Neuronal stem cell (in vitro differentiated cells): ENCODE measurements around the gene OMD.

Experiments
- DNase-seq: peaks from one replicate; pipeline ENCODE4 v3.0.0-alpha.2; 2013; ENCODE audit warnings: low spot score
- H2AFZ ChIP-seq: one replicate; pipeline ENCODE4 v1.6.1; 2013; ENCODE audit warnings: mild to moderate bottlenecking, low read length, inconsistent platforms
- H2AK5ac ChIP-seq: 2 replicates; pipeline ENCODE4 v1.6.1; 2013; ENCODE audit warnings: low read depth, mild to moderate bottlenecking, inconsistent platforms, low read length, moderate library complexity, mixed read lengths
- H2BK120ac ChIP-seq: 2 replicates; pipeline ENCODE4 v1.6.1; 2013; ENCODE audit warnings: low read depth, mild to moderate bottlenecking, inconsistent platforms, low read length, moderate library complexity, mixed read lengths
- H2BK12ac ChIP-seq: one replicate; pipeline ENCODE4 v1.6.1; 2013; ENCODE audit warnings: low read length, inconsistent platforms
- H2BK15ac ChIP-seq: 2 replicates; pipeline ENCODE4 v1.6.1; 2013; ENCODE audit warnings: mild to moderate bottlenecking, low read length, inconsistent platforms, mixed read lengths
- H2BK5ac ChIP-seq: one replicate; pipeline ENCODE4 v1.6.1; 2013; ENCODE audit warnings: inconsistent platforms, mild to moderate bottlenecking, low read length, moderate library complexity
- H3K14ac ChIP-seq: one replicate; pipeline ENCODE4 v1.6.1; 2013; ENCODE audit warnings: low read length, inconsistent platforms
- H3K18ac ChIP-seq: 2 replicates; pipeline ENCODE4 v1.6.1; 2013; ENCODE audit warnings: low read length, inconsistent platforms
- H3K23ac ChIP-seq: 2 replicates; pipeline ENCODE4 v1.6.1; 2013; ENCODE audit warnings: low read depth, mild to moderate bottlenecking, mixed read lengths, low read length, inconsistent platforms; ENCODE audit not compliant: poor library complexity
- H3K27ac ChIP-seq: replicated peaks from 3 replicates; pipeline ENCODE4 v1.5.1; 2013; ENCODE audit warnings: low read length, inconsistent platforms
- H3K27me3 ChIP-seq, 3 experiments: 2 replicates each; pipeline ENCODE4 v1.6.1; 2013; ENCODE audit warnings: low read length in 3 of 3, mild to moderate bottlenecking in 2 of 3, inconsistent platforms in 1 of 3, low read depth in 1 of 3, mixed read lengths in 1 of 3, moderate library complexity in 1 of 3; ENCODE audit not compliant: control insufficient read depth in 3 of 3, insufficient read depth in 3 of 3
- H3K36me3 ChIP-seq, 2 donors: replicated peaks in 1 of 2; 2 replicates each; pipeline ENCODE4 v1.6.1; 2013; ENCODE audit warnings: low read length in 2 of 2; ENCODE audit not compliant: control insufficient read depth in 2 of 2, insufficient read depth in 2 of 2
- H3K4ac ChIP-seq: 2 replicates; pipeline ENCODE4 v1.6.1; 2013; ENCODE audit warnings: inconsistent platforms, mild to moderate bottlenecking, low read length, moderate library complexity
- H3K4me1 ChIP-seq, 2 donors: 1 replicate in 1 of 2; 2 replicates in 1 of 2; pipeline ENCODE4 v1.6.1; 2013; ENCODE audit warnings: low read length in 2 of 2, low read depth in 1 of 2; ENCODE audit not compliant: control insufficient read depth in 2 of 2, insufficient read depth in 1 of 2
- H3K4me2 ChIP-seq: one replicate; pipeline ENCODE4 v1.6.1; 2013; ENCODE audit warnings: mild to moderate bottlenecking, low read length, inconsistent platforms; ENCODE audit not compliant: insufficient read depth, poor library complexity, severe bottlenecking
- H3K4me3 ChIP-seq, 2 donors: 2 replicates each; pipeline ENCODE4 v1.5.1; 2013; ENCODE audit warnings: low read length in 2 of 2, mild to moderate bottlenecking in 2 of 2, inconsistent platforms in 1 of 2, moderate library complexity in 1 of 2
- H3K79me1 ChIP-seq: one replicate; pipeline ENCODE4 v1.6.1; 2013; ENCODE audit warnings: low read depth, mild to moderate bottlenecking, inconsistent platforms, low read length, moderate library complexity
- H3K9ac ChIP-seq: one replicate; pipeline ENCODE4 v1.6.1; 2013; ENCODE audit warnings: mild to moderate bottlenecking, low read depth, low read length, inconsistent platforms; ENCODE audit not compliant: poor library complexity
- H3K9me3 ChIP-seq, 2 donors: replicated peaks in 1 of 2; 2 replicates each; pipeline versions ENCODE3 to v1.6.1; 2013; ENCODE audit warnings: low read length in 2 of 2, mild to moderate bottlenecking in 2 of 2, inconsistent platforms in 1 of 2, low read depth in 1 of 2, mixed read lengths in 1 of 2, moderate library complexity in 1 of 2; ENCODE audit not compliant: control insufficient read depth in 2 of 2, insufficient read depth in 1 of 2
- H4K8ac ChIP-seq: one replicate; pipeline ENCODE4 v1.6.1; 2013; ENCODE audit warnings: low read depth, mild to moderate bottlenecking, inconsistent platforms, low read length, moderate library complexity
- H4K91ac ChIP-seq: one replicate; pipeline ENCODE4 v1.6.1; 2013; ENCODE audit warnings: low read length, low read depth, mild to moderate bottlenecking, inconsistent platforms; ENCODE audit not compliant: poor library complexity
- WGBS, 2 donors: extraction: QIAGEN DNeasy Blood & Tissue Kit; methylation state at CpG; one replicate each; pipeline ENCODE4 v1.1.7; 2013; ENCODE audit warnings: missing lambda C conversion rate in 2 of 2, mixed read lengths in 1 of 2; ENCODE audit not compliant: insufficient read length in 2 of 2, insufficient replicate concordance in 1 of 2; ENCODE audit errors: extremely low coverage in 2 of 2; 5-methylcytosine and 5-hydroxymethylcytosine counted together

Gene OMD

DNA sequence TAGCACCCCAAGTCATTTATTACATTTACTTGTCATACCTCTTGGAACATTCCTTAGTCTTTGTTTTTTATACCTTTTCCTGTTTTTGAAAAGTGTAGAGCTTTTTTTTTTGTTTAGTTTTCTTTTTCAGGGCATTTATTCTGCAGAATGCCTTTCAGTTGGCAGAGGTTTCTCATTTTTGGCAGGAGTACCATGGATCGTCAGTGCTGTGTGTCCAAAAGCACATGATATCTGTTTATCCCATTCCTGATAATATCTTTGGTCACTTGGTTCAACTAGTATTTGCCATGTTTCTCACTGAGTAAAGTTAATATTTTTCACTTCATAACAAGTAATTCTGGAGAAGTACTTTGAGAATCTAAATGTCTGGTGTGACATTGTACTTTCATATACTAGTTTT is 30.6 kb downstream of the OMD start:
- no peak overlapping the region for H3K4me3 ChIP-seq

DNA sequence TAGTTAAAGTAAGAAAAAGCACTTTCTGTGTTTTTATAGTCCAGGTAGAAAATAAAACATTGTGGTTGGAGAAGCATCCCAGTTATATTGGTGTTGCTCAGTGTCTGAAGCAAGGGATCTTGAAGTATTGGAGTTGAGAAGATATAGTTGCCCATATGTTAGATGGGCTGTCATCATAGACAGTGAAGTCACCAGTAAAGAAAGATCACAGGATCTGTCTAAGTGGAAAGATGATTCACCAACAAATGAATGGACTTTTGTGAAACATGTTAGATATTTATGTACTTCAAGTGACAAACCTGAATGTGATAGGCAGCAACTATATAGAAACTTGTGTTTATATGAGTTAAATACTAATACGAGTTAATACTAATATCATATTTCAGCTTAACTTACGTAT is 31.6 kb downstream of the OMD start:
- H2AK5ac ChIP-seq, result no peak overlapping the region
- WGBS, 2 donors, result no CpG with 5 or more reads among the region's 2 CpGs
- no peak overlapping the region for H3K4ac ChIP-seq
- H3K4me3 ChIP-seq, result no peak overlapping the region
- no peaks in the 10 kb centered on the region for H3K79me1 ChIP-seq
- no peak overlapping the region for H3K27ac ChIP-seq
- H3K23ac ChIP-seq, result no peak overlapping the region
- no peaks in the 10 kb centered on the region for H3K27me3 ChIP-seq
- no peak overlapping the region for H3K9ac ChIP-seq
- no peak overlapping the region for H3K4me2 ChIP-seq
- H3K18ac ChIP-seq, result no peak overlapping the region
- H4K8ac ChIP-seq, result no peak overlapping the region
- no peak overlapping the region for H4K91ac ChIP-seq
- no peaks in the 10 kb centered on the region for H3K4me1 ChIP-seq
- H3K14ac ChIP-seq, result no peak overlapping the region
- no peak overlapping the region for H2BK12ac ChIP-seq
- no peak for DNase-seq
- no peaks in the 10 kb centered on the region for H3K36me3 ChIP-seq
- H3K9me3 ChIP-seq, result no peaks in the 10 kb centered on the region
- H2AFZ ChIP-seq, result no peak overlapping the region
- H2BK5ac ChIP-seq, result no peak overlapping the region
- no peak overlapping the region for H2BK15ac ChIP-seq
- H2BK120ac ChIP-seq, result no peak overlapping the region

More for the DNA sequence above, 30.6 kb downstream of the OMD start:
- Histone ChIP-seq H3K9me3 (peaks cover 0 to 2% of the 10 kb centered on the region in 2 donors), H4K91ac (no peak overlapping the region), H3K14ac (no peak overlapping the region), H3K27ac (no peak overlapping the region), H3K27me3 (no peaks in the 10 kb centered on the region), H2BK12ac (no peak overlapping the region), H3K4me2 (no peak overlapping the region), H3K4ac (no peak overlapping the region), H2BK120ac (no peak overlapping the region), H3K23ac (no peak overlapping the region), H3K18ac (no peak overlapping the region), H2AFZ (no peak overlapping the region), H3K9ac (no peak overlapping the region), H3K36me3 (no peaks in the 10 kb centered on the region), H2BK5ac (no peak overlapping the region), H2BK15ac (no peak overlapping the region), H3K79me1 (no peaks in the 10 kb centered on the region), H4K8ac (no peak overlapping the region), H2AK5ac (no peak overlapping the region), H3K4me1 (no peaks in the 10 kb centered on the region)
- WGBS, 2 donors, result no CpG with 5 or more reads among the region's 1 CpG
- DNase-seq, result no peak

DNA sequence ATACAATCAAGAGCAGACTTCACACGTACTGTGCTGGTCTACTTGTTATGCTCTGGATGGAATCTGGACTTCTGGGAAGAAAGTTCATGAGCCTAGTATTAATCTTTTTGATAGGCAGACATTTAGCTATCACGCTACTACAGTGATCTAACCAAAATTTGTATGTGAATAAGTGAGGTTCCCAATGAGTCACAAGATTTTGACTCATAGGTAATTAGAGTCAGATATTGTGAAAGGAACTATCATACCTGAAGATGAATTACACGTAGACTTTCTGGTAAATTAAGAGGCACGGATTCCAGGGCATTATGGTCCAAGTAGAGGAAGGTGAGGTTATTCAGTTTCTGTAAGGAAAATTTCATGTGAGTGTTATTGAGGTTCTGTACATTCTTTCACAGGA is 38.3 kb downstream of the OMD start:
- Histone ChIP-seq H3K36me3 (no peaks in the 10 kb centered on the region), H3K14ac (no peak overlapping the region), H2BK15ac (no peak overlapping the region), H3K27ac (no peak overlapping the region), H3K4me1 (no peaks in the 10 kb centered on the region), H2BK12ac (no peak overlapping the region), H2AK5ac (no peak overlapping the region), H3K23ac (no peak overlapping the region), H3K9me3 (no peaks in the 10 kb centered on the region), H3K4me2 (no peak overlapping the region), H2BK5ac (no peak overlapping the region), H4K91ac (no peak overlapping the region), H3K27me3 (no peaks in the 10 kb centered on the region), H3K79me1 (no peaks in the 10 kb centered on the region), H2BK120ac (no peak overlapping the region), H3K18ac (no peak overlapping the region), H3K4ac (no peak overlapping the region), H2AFZ (no peak overlapping the region), H3K9ac (no peak overlapping the region), H3K4me3 (no peak overlapping the region), H4K8ac (no peak overlapping the region)
- no CpG with 5 or more reads among the region's 4 CpGs for WGBS, 2 donors
- no peak for DNase-seq

GRCh38 chr9:92385477-92385876 is 38.8 kb downstream of the OMD start:
- no peak overlapping the region for H4K91ac ChIP-seq
- H3K23ac ChIP-seq, result no peak overlapping the region
- DNase-seq, result no peak
- no CpG with 5 or more reads among the region's 6 CpGs for WGBS, 2 donors
- H3K18ac ChIP-seq, result no peak overlapping the region
- H3K14ac ChIP-seq, result no peak overlapping the region
- H2AK5ac ChIP-seq, result no peak overlapping the region
- H3K27ac ChIP-seq, result no peak overlapping the region
- H3K79me1 ChIP-seq, result no peaks in the 10 kb centered on the region
- no peak overlapping the region for H4K8ac ChIP-seq
- H3K9me3 ChIP-seq, result no peaks in the 10 kb centered on the region
- H3K36me3 ChIP-seq, result no peaks in the 10 kb centered on the region
- H2AFZ ChIP-seq, result no peak overlapping the region
- no peaks in the 10 kb centered on the region for H3K4me1 ChIP-seq
- H2BK120ac ChIP-seq, result no peak overlapping the region
- H3K4me3 ChIP-seq, result no peak overlapping the region
- H3K9ac ChIP-seq, result no peak overlapping the region
- H3K4me2 ChIP-seq, result no peak overlapping the region
- no peak overlapping the region for H2BK12ac ChIP-seq
- no peak overlapping the region for H2BK15ac ChIP-seq
- no peak overlapping the region for H3K4ac ChIP-seq
- H2BK5ac ChIP-seq, result no peak overlapping the region
- H3K27me3 ChIP-seq, result no peaks in the 10 kb centered on the region
